Retinal pigment epithelial cell (primary cell): ENCODE data around the gene SLC25A48.

Source experiments
- DNase-seq: peaks from one replicate; pipeline ENCODE4 v3.0.0-alpha.2; 2010; ENCODE audit warnings: low read depth
- H3K4me3 ChIP-seq: 2 replicates; pipeline ENCODE4 v1.5.1; 2011; ENCODE audit warnings: mild to moderate bottlenecking, low read length, control low read depth, moderate library complexity
- TF ChIP-seq, protein P1 (sequence below): conservative IDR thresholded peaks from 2 replicates; pipeline ENCODE4 v1.5.1; 2011; ENCODE audit warnings: low read depth, low read length, control low read depth, inconsistent platforms

SLC25A48 gene

DNA sequence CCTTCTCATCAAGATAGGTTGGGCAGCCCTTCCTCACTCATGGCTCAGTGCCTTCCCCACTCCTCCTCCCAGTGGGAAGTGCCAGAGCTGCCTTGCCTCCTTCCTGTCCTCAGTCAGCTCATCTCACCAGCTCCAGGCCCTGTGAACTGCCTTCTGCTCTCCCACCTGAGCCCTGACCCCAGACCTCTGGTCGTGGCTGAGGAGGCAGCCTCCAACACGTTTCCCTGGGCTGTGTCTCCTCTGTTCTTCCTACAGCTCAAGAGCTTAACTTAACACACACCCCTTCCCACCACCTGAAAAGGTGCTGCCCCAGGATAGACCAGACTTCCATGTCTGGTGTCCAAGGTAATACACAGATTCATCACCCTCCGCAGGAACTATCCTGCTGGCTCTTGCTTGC, 40.0 kb downstream of the SLC25A48 start:
- no peak overlapping the region for H3K4me3 ChIP-seq
- TF ChIP-seq, protein P1, sequence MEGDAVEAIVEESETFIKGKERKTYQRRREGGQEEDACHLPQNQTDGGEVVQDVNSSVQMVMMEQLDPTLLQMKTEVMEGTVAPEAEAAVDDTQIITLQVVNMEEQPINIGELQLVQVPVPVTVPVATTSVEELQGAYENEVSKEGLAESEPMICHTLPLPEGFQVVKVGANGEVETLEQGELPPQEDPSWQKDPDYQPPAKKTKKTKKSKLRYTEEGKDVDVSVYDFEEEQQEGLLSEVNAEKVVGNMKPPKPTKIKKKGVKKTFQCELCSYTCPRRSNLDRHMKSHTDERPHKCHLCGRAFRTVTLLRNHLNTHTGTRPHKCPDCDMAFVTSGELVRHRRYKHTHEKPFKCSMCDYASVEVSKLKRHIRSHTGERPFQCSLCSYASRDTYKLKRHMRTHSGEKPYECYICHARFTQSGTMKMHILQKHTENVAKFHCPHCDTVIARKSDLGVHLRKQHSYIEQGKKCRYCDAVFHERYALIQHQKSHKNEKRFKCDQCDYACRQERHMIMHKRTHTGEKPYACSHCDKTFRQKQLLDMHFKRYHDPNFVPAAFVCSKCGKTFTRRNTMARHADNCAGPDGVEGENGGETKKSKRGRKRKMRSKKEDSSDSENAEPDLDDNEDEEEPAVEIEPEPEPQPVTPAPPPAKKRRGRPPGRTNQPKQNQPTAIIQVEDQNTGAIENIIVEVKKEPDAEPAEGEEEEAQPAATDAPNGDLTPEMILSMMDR: no peak
- DNase-seq: no peak

DNA sequence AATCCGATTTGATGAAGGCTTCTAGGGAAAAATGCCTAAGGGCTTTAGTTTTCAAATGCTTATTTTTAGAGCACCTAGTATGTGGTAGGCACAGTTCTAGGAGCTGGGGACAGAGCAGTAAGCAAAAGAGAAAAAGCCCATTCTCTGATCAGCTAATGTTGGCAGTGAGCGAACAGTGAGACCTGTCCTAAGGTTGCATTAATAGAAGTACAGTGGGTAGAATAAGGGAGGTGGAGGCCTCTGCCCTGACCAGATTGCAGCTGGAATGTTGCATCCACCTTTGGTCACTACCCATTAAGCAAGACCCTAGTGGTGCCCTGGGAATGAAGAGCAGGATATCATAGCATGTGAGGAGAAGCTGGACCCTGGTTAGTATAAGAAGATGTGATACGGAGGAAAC, 41.1 kb downstream of the SLC25A48 start:
- H3K4me3 ChIP-seq: no peak overlapping the region
- TF ChIP-seq, protein P1: no peak
- no peak for DNase-seq

DNA sequence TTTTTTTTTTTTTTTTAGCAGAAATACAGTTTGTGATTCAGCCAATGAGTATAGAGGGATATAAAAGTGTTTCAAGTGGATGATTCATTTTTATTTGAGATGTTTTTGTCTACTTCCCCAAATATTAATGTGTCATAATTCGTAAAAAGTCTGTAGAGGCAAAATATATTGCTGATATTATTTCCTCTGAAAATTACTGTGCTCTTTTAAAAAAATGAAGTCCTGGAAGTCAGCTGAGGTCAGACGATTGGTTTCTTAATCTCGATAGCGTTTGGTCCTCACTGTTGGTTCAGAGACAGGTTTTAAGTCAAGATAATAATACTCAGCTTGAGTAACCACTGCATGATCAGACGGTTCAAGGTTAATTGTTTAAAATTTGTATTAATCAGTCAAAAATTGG, 41.7 kb downstream of the SLC25A48 start:
- no peak for DNase-seq
- no peak overlapping the region for H3K4me3 ChIP-seq
- TF ChIP-seq, protein P1: no peak

DNA sequence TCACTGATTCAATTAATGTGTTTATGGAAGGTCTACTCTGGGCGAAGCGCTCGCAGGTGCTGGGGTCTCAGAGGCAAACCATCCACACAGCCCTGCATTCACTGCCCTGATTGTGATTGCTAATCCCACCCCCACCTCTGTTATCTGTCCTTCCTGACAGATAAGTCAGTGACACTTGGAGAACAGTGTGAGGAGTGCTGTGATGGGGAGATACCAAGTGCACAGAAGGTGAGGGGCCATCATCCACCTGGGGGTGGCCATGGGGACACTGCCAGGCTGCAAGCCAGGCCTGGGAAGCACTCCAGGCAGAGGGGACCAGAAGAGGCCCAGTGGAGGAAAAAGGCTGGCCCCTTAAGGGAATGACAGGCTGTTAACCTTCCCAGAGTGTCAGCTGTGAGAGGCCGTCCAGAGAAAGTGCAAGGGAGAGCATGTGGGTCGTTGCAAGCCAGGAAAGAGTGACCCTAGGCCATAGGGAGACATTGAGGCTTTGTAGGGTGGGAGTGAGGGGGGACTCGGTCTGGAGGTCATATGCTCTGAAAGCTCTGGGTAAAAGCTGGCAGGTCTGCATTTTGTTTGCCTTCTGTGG, 43.2 kb downstream of the SLC25A48 start:
- H3K4me3 ChIP-seq: no peak overlapping the region
- no peak for DNase-seq
- TF ChIP-seq, protein P1: no peak

DNA sequence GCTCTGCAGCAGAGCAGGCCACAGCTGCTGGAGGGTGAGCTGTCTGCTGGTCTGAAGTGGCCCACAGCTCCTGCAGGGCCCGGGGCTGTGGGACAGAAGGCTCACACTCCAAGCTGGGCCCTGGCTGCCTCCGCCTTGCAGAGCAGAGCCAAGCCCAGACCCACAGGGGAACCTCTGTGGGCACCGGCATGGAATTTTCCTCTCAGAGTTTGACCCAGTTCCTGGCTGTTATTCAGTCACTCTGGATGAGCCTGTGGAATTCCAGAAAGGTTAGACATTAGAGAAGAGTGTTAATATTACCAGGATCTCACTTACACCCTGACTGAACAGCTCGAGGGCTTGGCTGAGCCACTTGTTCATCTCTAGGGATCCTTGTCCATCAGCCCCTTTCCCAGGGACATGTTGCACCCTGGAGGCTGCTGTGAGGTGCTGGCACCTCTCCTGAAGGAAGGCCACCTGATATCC, 43.7 kb downstream of the SLC25A48 start:
- H3K4me3 ChIP-seq: no peak overlapping the region
- TF ChIP-seq, protein P1: no peak
- DNase-seq: no peak

DNA sequence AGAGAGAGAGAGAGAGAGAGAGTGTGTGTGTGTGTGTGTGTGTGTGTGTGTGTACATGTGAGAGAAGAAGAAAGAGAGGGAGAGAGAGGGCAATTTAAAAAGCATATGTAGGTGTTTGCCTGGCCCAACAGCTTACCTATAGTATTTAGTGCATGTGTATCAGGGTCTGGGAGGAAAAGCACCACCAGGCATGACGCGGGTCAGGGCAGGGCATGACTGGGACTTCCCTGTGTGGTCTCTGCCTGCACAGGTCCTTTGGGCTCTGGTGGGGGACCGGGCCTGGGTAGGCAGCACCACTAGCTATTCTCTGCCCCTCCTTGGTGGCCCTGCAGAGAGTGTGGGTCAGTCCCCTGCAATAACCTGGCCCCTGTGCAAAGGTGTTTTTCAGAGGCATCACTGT, 45.1 kb downstream of the SLC25A48 start:
- TF ChIP-seq, protein P1: no peak
- H3K4me3 ChIP-seq: no peak overlapping the region
- no peak for DNase-seq

DNA sequence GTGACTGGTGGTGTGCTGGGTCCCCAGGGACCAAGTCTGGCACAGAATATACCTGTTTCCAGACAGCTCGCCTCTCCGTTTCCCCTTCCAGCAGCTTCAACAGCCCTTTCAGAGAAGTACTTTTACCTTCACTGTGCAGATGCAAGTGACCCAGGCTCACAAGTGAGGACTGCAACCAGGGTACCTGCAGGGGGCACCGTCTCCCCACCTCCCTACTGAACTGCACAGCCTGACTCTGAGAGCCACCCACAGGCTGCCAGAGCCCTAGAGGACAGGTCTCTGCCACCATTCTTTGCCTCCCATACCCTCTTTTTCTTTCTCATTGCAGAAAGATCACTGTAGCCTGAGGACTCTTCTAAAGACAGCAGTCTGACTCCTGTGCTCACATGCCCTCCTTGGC, 45.8 kb downstream of the SLC25A48 start:
- TF ChIP-seq, protein P1: peak; percentile 53
- no peak overlapping the region for H3K4me3 ChIP-seq
- DNase-seq: no peak
